ENCODE results near the gene NXPH3. TPM values are rescaled to one million over a fixed set of nuclear protein-coding genes. Genes with fewer than 3 reads are reported as not detected.
"Not testable (repeated sequence)": the region's sequence is repeated elsewhere in the genome, so short reads cannot be mapped to it uniquely, and the experiment has no call there.

Gene NXPH3
- total and polyA plus RNA-seq, 2 experiments from 2014 or later: 0.77 to 1.2 TPM

DNA sequence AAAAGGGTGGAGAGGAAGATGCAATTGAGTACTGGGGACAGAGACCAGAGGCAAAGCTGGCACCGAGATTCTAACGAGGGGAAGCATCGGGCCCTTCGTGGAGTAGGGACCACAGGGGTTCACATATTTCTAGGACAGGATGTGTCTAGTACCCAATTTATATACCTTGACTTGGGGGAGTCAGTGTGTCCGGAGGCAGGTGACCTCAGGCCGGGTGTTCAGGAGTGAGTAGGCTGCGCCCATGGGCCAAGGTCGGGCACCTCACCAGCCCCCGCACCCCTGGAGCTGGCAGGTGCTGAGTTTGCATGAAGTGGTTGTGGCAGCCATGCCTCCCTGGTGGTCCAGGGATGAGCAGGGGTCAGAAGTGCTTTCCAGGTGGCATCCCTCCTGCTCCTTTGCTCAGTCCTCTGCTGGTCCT is 8.6 kb upstream of the NXPH3 start:
- Histone ChIP-seq H3K9me3 (ENCODE audit: low read depth) (no peaks in the 10 kb centered on the region), H3K4me3 (no peak overlapping the region), H3K4me1 (ENCODE audit: insufficient read depth) (no peaks in the 10 kb centered on the region), H4K20me1 (ENCODE audit: insufficient read depth, poor library complexity, severe bottlenecking) (no peaks in the 10 kb centered on the region), H3K79me2 (no peaks in the 10 kb centered on the region), H3K36me3 (replicated peaks; ENCODE audit: insufficient read depth, low read depth) (no peaks in the 10 kb centered on the region), H2AFZ (no peak overlapping the region), H3K9me2 (replicated peaks; ENCODE audit: insufficient read depth) (no peaks in the 10 kb centered on the region), H3K27ac (no peak overlapping the region), H3K27me3 (peaks cover 21% of the 10 kb centered on the region), H3K4me2 (no peak overlapping the region)
- DNase-seq (ENCODE audit: low spot score): no peak
- WGBS (ENCODE audit: low lambda C conversion rate, missing lambda C conversion rate): 79% methylated on average over 9 of the region's 9 CpGs
- TF ChIP-seq EZH2phosphoT487 (IDR thresholded peaks at IDR 0.05; ENCODE audit: low read depth, severe bottlenecking, unreplicated experiment) (no peak), EZH2 (IDR thresholded peaks at IDR 0.05; ENCODE audit: borderline replicate concordance) (no peak)
- TF ChIP-seq, protein P1, sequence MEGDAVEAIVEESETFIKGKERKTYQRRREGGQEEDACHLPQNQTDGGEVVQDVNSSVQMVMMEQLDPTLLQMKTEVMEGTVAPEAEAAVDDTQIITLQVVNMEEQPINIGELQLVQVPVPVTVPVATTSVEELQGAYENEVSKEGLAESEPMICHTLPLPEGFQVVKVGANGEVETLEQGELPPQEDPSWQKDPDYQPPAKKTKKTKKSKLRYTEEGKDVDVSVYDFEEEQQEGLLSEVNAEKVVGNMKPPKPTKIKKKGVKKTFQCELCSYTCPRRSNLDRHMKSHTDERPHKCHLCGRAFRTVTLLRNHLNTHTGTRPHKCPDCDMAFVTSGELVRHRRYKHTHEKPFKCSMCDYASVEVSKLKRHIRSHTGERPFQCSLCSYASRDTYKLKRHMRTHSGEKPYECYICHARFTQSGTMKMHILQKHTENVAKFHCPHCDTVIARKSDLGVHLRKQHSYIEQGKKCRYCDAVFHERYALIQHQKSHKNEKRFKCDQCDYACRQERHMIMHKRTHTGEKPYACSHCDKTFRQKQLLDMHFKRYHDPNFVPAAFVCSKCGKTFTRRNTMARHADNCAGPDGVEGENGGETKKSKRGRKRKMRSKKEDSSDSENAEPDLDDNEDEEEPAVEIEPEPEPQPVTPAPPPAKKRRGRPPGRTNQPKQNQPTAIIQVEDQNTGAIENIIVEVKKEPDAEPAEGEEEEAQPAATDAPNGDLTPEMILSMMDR (IDR thresholded peaks at IDR 0.05; ENCODE audit: poor library complexity): no peak

DNA sequence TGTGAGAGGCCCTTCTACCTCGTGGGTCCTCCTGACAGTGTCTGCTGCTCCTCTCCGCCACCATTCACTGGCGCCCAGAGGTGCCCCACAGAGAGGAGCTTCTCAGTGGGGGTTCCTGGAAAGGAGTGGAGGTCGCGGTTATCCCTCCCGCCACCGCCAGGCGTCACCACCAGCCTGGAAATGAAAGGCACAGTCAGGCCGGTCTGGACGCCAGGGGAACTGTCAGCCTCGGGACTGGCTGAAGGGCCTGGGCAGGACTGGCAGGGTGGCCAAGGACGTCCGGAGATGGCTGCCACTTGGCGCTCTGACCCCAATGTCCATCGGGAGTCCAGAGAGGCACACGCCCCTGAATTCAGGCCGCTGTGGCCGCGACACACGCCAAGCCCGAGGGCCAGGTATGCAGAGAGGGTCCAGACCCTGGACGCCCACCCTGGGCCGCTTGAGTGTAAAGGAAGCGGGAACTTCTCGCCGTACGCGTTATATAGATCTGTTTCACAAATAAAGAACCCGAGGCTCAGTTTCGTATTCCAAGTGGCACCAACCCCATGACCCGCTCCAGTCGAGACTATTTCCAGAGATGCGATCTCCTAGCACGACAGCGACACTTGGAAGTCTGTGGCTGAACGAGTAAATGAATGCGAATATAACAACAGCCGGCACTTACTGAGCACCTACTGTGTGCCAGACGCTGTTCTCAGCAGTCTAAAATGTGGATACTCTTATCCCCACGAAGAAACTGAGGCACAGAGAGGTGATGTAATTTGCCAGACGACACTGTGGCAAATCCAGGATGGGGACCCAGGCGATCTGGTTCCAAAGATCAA is 7.6 kb upstream of the NXPH3 start:
- Histone ChIP-seq H4K20me1 (ENCODE audit: insufficient read depth, poor library complexity, severe bottlenecking) (no peaks in the 10 kb centered on the region), H3K79me2 (no peaks in the 10 kb centered on the region), H3K36me3 (replicated peaks; ENCODE audit: insufficient read depth, low read depth) (no peaks in the 10 kb centered on the region), H3K27me3 (peaks cover 27% of the 10 kb centered on the region), H3K4me1 (ENCODE audit: insufficient read depth) (no peaks in the 10 kb centered on the region), H3K4me2 (peak overlapping the region; percentile 92), H3K27ac (no peak overlapping the region), H3K4me3 (no peak overlapping the region), H3K9me2 (replicated peaks; ENCODE audit: insufficient read depth) (no peaks in the 10 kb centered on the region), H3K9me3 (ENCODE audit: low read depth) (no peaks in the 10 kb centered on the region), H2AFZ (peak overlapping the region; percentile 91)
- peak; percentile 90 for DNase-seq (ENCODE audit: low spot score)
- TF ChIP-seq, protein P1 (IDR thresholded peaks at IDR 0.05; ENCODE audit: poor library complexity): peak; percentile 94
- no peak for TF ChIP-seq EZH2phosphoT487 (IDR thresholded peaks at IDR 0.05; ENCODE audit: low read depth, severe bottlenecking, unreplicated experiment)
- WGBS (ENCODE audit: low lambda C conversion rate, missing lambda C conversion rate): 15% methylated on average over 42 of the region's 42 CpGs

DNA sequence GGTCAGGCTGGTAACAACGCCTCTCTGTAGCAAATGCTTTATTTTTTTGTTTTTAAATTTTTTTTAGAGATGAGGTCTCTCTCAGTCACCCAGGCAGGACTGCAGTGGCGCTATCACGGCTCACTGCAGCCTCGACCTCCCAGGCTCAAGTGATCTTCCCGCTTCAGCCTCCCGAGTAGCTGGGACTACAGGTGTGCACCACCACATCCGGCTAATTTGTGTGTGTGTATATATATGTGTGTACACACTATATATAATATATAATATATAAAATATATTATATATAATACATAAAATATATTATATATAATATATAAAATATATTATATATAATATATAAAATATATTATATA is 7.0 kb upstream of the NXPH3 start:
- not testable (repeated sequence) for H3K27ac ChIP-seq
- 77% methylated on average over 7 of the region's 7 CpGs for WGBS (ENCODE audit: low lambda C conversion rate, missing lambda C conversion rate)

DNA sequence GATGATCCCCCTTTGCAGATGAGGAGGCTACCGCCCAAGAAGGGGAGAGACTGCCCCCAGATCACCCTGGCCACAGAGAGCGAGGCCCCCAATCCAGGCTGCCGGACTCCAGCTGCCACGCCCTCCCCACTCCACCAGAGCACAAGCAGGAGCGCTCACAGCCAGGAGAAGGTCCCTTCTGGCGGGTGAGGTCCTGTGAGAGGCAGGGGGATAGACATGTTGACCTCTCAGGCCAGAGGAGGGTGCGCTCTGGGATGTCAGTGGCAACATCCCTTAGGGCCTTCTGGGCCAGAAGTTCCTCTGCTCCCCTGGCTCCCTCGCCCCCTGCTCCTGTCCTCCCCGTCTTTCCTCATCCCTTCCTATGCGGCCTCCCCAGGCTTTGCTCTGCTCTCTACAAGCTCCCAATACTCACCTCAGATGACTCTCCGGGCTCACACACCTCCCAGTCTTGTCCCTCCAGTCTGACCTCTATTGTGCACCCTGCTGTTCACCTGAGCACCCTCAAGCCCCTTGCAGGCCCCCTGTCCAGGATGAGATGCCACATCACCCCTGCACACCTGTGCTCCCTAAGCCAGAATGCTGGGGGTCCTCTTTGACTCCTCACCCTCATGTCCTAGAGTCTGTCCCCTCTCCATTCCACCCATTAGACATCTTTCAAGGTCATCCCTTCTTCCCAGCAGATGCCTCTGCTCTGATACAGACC is 5.0 kb upstream of the NXPH3 start:
- Histone ChIP-seq H3K79me2 (no peaks in the 10 kb centered on the region), H3K27ac (no peak overlapping the region), H3K9me3 (ENCODE audit: low read depth) (no peaks in the 10 kb centered on the region), H3K4me1 (ENCODE audit: insufficient read depth) (no peaks in the 10 kb centered on the region), H3K4me2 (peak overlapping the region; percentile 86), H3K4me3 (no peak overlapping the region), H3K27me3 (peaks cover 36% of the 10 kb centered on the region), H3K9me2 (replicated peaks; ENCODE audit: insufficient read depth) (no peaks in the 10 kb centered on the region), H2AFZ (no peak overlapping the region), H3K36me3 (replicated peaks; ENCODE audit: insufficient read depth, low read depth) (no peaks in the 10 kb centered on the region), H4K20me1 (ENCODE audit: insufficient read depth, poor library complexity, severe bottlenecking) (no peaks in the 10 kb centered on the region)
- TF ChIP-seq EZH2 (IDR thresholded peaks at IDR 0.05; ENCODE audit: borderline replicate concordance) (no peak), EZH2phosphoT487 (IDR thresholded peaks at IDR 0.05; ENCODE audit: low read depth, severe bottlenecking, unreplicated experiment) (no peak)
- TF ChIP-seq, protein P1 (IDR thresholded peaks at IDR 0.05; ENCODE audit: poor library complexity): no peak
- DNase-seq (ENCODE audit: low spot score): no peak
- WGBS (ENCODE audit: low lambda C conversion rate, missing lambda C conversion rate): 65% methylated on average over 11 of the region's 11 CpGs

More for the DNA sequence above, 7.0 kb upstream of the NXPH3 start:
- not testable (repeated sequence) for H3K79me2 ChIP-seq; H3K9me2 ChIP-seq (replicated peaks; ENCODE audit: insufficient read depth); H2AFZ ChIP-seq; H3K4me1 ChIP-seq (ENCODE audit: insufficient read depth); DNase-seq (ENCODE audit: low spot score); H3K36me3 ChIP-seq (replicated peaks; ENCODE audit: insufficient read depth, low read depth); H4K20me1 ChIP-seq (ENCODE audit: insufficient read depth, poor library complexity, severe bottlenecking); H3K4me3 ChIP-seq; H3K9me3 ChIP-seq (ENCODE audit: low read depth)
- Histone ChIP-seq H3K27me3 (peaks cover 33% of the 10 kb centered on the region), H3K4me2 (peak overlapping the region; percentile 92)
